ENCODE results near the gene WFDC2. TPM values are rescaled to one million over a fixed set of nuclear protein-coding genes. Genes with fewer than 3 reads are reported as not detected.

Gene WFDC2
- total and polyA plus RNA-seq, 2 of the 8 experiments (the other 6 are each of a cell fraction or from before 2014, with no cell fraction given) = 77.9 to 137 TPM

DNA sequence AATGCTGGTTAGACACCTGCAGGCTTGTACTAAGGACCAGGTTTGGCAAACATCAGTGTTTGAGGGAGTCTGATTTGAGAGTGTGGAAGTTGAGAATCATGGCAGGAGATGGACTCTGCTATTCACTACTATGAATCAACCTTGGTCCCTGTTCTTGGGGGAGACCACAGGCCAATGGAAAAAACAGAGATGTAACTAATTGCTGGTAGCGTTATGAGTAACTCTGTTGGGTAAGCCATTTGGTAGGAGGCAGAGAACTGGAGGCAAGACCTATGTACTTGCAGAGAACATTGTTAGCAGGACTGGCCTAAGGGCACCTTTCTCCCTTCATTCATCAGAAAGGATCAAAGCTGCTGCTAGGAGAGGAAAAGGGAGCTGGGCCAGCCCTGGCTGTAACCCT is 8.3 kb upstream of the WFDC2 start (continued):
- TF ChIP-seq, protein P1, sequence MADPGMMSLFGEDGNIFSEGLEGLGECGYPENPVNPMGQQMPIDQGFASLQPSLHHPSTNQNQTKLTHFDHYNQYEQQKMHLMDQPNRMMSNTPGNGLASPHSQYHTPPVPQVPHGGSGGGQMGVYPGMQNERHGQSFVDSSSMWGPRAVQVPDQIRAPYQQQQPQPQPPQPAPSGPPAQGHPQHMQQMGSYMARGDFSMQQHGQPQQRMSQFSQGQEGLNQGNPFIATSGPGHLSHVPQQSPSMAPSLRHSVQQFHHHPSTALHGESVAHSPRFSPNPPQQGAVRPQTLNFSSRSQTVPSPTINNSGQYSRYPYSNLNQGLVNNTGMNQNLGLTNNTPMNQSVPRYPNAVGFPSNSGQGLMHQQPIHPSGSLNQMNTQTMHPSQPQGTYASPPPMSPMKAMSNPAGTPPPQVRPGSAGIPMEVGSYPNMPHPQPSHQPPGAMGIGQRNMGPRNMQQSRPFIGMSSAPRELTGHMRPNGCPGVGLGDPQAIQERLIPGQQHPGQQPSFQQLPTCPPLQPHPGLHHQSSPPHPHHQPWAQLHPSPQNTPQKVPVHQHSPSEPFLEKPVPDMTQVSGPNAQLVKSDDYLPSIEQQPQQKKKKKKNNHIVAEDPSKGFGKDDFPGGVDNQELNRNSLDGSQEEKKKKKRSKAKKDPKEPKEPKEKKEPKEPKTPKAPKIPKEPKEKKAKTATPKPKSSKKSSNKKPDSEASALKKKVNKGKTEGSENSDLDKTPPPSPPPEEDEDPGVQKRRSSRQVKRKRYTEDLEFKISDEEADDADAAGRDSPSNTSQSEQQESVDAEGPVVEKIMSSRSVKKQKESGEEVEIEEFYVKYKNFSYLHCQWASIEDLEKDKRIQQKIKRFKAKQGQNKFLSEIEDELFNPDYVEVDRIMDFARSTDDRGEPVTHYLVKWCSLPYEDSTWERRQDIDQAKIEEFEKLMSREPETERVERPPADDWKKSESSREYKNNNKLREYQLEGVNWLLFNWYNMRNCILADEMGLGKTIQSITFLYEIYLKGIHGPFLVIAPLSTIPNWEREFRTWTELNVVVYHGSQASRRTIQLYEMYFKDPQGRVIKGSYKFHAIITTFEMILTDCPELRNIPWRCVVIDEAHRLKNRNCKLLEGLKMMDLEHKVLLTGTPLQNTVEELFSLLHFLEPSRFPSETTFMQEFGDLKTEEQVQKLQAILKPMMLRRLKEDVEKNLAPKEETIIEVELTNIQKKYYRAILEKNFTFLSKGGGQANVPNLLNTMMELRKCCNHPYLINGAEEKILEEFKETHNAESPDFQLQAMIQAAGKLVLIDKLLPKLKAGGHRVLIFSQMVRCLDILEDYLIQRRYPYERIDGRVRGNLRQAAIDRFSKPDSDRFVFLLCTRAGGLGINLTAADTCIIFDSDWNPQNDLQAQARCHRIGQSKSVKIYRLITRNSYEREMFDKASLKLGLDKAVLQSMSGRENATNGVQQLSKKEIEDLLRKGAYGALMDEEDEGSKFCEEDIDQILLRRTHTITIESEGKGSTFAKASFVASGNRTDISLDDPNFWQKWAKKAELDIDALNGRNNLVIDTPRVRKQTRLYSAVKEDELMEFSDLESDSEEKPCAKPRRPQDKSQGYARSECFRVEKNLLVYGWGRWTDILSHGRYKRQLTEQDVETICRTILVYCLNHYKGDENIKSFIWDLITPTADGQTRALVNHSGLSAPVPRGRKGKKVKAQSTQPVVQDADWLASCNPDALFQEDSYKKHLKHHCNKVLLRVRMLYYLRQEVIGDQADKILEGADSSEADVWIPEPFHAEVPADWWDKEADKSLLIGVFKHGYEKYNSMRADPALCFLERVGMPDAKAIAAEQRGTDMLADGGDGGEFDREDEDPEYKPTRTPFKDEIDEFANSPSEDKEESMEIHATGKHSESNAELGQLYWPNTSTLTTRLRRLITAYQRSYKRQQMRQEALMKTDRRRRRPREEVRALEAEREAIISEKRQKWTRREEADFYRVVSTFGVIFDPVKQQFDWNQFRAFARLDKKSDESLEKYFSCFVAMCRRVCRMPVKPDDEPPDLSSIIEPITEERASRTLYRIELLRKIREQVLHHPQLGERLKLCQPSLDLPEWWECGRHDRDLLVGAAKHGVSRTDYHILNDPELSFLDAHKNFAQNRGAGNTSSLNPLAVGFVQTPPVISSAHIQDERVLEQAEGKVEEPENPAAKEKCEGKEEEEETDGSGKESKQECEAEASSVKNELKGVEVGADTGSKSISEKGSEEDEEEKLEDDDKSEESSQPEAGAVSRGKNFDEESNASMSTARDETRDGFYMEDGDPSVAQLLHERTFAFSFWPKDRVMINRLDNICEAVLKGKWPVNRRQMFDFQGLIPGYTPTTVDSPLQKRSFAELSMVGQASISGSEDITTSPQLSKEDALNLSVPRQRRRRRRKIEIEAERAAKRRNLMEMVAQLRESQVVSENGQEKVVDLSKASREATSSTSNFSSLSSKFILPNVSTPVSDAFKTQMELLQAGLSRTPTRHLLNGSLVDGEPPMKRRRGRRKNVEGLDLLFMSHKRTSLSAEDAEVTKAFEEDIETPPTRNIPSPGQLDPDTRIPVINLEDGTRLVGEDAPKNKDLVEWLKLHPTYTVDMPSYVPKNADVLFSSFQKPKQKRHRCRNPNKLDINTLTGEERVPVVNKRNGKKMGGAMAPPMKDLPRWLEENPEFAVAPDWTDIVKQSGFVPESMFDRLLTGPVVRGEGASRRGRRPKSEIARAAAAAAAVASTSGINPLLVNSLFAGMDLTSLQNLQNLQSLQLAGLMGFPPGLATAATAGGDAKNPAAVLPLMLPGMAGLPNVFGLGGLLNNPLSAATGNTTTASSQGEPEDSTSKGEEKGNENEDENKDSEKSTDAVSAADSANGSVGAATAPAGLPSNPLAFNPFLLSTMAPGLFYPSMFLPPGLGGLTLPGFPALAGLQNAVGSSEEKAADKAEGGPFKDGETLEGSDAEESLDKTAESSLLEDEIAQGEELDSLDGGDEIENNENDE (IDR thresholded peaks at IDR 0.05; ENCODE audit: insufficient replicate concordance, low read length) = no peak
- TF ChIP-seq KDM5A (IDR thresholded peaks at IDR 0.05; ENCODE audit: low read length) = no peak
- TF ChIP-seq TAF7 (optimal IDR thresholded peaks at IDR 0.05; ENCODE audit: borderline replicate concordance, low read depth, low read length) = no peak

Measured in H1 (cell line).